ENCODE data around the gene LRRC61.

Gene LRRC61

DNA sequence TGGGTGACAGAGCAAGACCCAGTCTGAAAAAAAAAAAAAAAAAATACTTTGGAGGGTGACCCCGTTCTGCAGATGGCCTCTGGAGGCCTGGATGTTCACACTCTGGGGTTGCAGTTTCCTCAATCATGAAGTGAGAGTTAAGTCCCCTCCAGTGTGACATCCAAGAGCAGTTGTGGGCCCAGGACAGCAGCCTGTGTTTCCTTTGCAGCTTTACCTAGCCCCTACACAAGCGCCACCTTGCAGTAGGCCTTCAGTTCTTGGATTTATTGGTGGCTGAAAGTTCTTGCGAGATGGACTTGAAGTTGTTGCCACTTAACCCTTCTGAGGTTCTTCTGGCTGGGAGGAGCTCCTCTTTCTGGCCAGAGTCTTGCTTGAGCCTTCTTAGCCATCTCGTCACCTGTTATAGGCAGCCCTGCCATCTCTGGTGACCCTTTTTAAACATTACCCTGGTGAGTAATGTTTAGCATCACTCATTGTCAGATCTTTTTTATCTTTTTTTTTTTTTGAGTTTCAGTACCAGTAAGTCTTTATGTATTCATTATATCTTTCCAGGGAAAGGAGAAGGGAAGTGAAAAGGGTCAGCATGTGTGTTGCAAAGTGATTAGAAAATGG lies 3.6 kb downstream of the LRRC61 start:
- no peak for FAIRE-seq
- DNase-seq (ENCODE audit: insufficient read length, low spot score) = no peak
- TF ChIP-seq TAF1 (IDR thresholded peaks at IDR 0.05; ENCODE audit: low read depth, low read length) (no peak), PAX5 (IDR thresholded peaks at IDR 0.05; ENCODE audit: insufficient read depth, low read length, severe bottlenecking) (no peak), SPI1 (IDR thresholded peaks at IDR 0.05; ENCODE audit: low read depth, low read length) (no peak), POLR2AphosphoS5 (IDR thresholded peaks at IDR 0.05; ENCODE audit: low read depth, low read length) (no peak), POLR2A (IDR thresholded peaks at IDR 0.05; ENCODE audit: low read depth, low read length) (no peak), POU2F2 (IDR thresholded peaks at IDR 0.05; ENCODE audit: low read depth, low read length) (no peak)

- DNase-seq (ENCODE audit: insufficient read length, low spot score) = no peak
- no peak for FAIRE-seq
- TF ChIP-seq POU2F2 (IDR thresholded peaks at IDR 0.05; ENCODE audit: low read depth, low read length) (no peak), SPI1 (IDR thresholded peaks at IDR 0.05; ENCODE audit: low read depth, low read length) (no peak), TAF1 (IDR thresholded peaks at IDR 0.05; ENCODE audit: low read depth, low read length) (no peak), POLR2AphosphoS5 (IDR thresholded peaks at IDR 0.05; ENCODE audit: low read depth, low read length) (no peak), PAX5 (IDR thresholded peaks at IDR 0.05; ENCODE audit: insufficient read depth, low read length, severe bottlenecking) (no peak), POLR2A (IDR thresholded peaks at IDR 0.05; ENCODE audit: low read depth, low read length) (no peak)
These were observed 4.2 kb downstream of the LRRC61 start for GRCh38 chr7:150327308-150327707.

DNA sequence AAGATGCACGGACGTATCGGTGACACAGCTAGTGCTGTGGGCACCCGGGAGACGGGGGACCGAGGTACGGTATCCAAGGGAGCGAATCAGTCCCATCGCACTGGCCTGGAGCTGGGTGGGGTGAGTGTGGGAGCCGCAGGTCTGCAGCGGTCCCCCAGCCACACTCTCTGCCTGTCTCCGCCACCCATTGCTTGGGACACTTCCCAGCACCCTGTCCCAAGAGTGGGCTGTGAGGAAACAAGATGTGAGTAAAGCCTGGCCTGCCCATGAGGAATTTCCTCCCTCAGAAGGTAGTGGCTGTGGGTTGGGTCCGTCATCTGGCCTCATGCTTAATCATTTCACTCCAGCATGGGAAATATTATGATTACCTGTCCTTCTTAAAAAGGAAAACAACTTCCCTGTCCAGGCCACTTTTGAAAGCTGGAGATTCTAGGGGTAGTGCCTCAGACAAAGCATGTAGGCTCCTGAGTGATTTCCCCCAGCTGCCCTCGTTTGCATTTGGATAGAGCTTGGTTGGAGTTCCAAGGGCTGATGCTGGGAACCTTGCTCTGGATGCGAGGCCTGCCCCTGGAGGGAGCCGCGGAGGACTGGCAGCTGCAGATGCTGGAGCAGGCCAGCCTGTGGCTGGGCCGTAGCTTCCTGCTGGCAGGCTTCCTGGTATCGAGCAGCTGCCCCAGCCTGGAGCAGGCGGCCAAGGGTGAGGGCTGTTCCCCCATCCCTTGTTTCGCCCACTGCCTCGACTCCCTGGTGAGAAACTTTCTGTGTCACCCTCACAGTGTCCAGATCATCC lies 6.4 kb downstream of the LRRC61 start:
- FAIRE-seq = no peak
- no peak for DNase-seq (ENCODE audit: insufficient read length, low spot score)
- TF ChIP-seq POU2F2 (IDR thresholded peaks at IDR 0.05; ENCODE audit: low read depth, low read length) (no peak), SPI1 (IDR thresholded peaks at IDR 0.05; ENCODE audit: low read depth, low read length) (no peak), POLR2A (IDR thresholded peaks at IDR 0.05; ENCODE audit: low read depth, low read length) (no peak), PAX5 (IDR thresholded peaks at IDR 0.05; ENCODE audit: insufficient read depth, low read length, severe bottlenecking) (no peak), TAF1 (IDR thresholded peaks at IDR 0.05; ENCODE audit: low read depth, low read length) (no peak), POLR2AphosphoS5 (IDR thresholded peaks at IDR 0.05; ENCODE audit: low read depth, low read length) (no peak)

DNA sequence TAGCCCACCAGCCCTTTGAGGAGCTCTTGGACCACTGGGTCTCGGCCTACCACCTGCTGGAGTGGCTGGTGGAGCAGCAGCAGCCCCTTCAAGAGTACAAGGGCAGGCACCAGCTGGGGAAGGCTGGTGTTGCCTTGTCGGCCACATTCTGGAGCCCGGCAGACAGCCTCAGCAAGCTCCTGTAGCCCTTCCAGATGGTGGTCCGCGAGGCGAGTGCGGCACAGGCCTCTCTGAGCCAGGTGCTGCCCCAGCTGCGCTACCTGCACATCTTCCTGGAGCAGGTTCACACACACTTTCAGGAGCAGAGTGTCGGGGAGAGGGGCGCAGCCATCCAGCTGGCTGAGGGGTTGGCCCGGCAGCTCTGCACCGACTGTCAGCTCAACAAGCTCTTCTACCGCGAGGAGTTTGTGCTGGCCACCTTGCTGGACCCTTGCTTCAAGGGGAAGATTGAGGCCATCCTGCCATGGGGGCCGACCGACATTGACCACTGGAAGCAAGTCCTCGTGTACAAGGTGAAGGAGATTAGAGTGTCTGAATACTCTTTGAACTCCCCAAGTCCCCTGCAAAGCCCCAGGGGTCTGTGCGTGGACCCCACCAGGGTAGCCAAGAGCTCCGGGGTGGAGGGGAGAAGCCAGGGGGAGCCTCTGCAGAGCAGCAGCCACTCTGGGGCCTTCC lies 7.2 kb downstream of the LRRC61 start:
- FAIRE-seq (no peak), DNase-seq (ENCODE audit: insufficient read length, low spot score) (no peak)
- TF ChIP-seq PAX5 (IDR thresholded peaks at IDR 0.05; ENCODE audit: insufficient read depth, low read length, severe bottlenecking) (no peak), TAF1 (IDR thresholded peaks at IDR 0.05; ENCODE audit: low read depth, low read length) (no peak), POU2F2 (IDR thresholded peaks at IDR 0.05; ENCODE audit: low read depth, low read length) (no peak), SPI1 (IDR thresholded peaks at IDR 0.05; ENCODE audit: low read depth, low read length) (no peak), POLR2AphosphoS5 (IDR thresholded peaks at IDR 0.05; ENCODE audit: low read depth, low read length) (no peak), POLR2A (IDR thresholded peaks at IDR 0.05; ENCODE audit: low read depth, low read length) (no peak)

DNA sequence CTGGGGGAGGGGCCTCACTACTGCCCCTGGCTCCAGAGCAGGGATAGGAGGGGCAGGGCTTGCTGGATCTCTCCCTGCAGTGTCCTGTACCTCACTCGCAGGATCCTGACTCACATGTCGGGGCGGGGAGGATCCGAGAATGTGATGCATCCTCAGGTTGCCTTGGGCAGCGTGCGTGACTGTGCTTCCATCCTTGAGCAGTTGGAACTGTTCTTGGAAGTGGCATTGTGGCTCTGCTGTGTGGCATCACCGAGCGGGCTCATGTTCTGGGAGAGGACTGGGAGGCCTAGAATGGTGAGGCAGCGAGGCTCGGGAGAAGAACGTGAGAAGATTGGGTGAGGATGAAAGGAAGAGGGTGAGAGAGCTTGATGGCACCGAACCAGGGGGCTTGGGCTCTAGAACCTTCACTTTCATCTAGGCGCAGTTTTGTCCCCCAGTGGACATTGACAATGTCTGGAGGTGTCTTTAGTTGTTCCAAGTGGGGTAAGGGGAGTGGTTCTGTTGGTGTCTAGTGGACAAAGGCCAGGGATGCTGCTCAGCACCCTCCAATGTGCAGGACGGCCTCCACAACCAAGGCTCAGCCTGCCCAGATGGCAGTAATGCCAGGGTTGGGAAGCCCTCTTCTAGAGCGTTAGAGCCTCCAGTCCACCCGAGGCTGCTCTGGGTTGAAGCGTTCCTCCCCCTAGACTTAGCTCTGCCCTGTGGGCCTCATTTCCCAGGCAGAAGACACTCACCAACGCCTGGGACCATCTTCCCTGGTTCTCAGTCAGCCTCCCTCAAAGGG lies 9.9 kb downstream of the LRRC61 start:
- TF ChIP-seq POLR2AphosphoS5 (IDR thresholded peaks at IDR 0.05; ENCODE audit: low read depth, low read length) = 0 out of 2 replicates have a peak, but pooled peaks have one; percentile 31
- TF ChIP-seq PAX5 (IDR thresholded peaks at IDR 0.05; ENCODE audit: insufficient read depth, low read length, severe bottlenecking) = no peak
- no peak for DNase-seq (ENCODE audit: insufficient read length, low spot score)
- FAIRE-seq = no peak

GRCh38 chr7:150333659-150334058 lies 10.5 kb downstream of the LRRC61 start:
- no peak for FAIRE-seq
- TF ChIP-seq SPI1 (IDR thresholded peaks at IDR 0.05; ENCODE audit: low read depth, low read length) (no peak), POU2F2 (IDR thresholded peaks at IDR 0.05; ENCODE audit: low read depth, low read length) (no peak), PAX5 (IDR thresholded peaks at IDR 0.05; ENCODE audit: insufficient read depth, low read length, severe bottlenecking) (no peak), TAF1 (IDR thresholded peaks at IDR 0.05; ENCODE audit: low read depth, low read length) (no peak), POLR2A (IDR thresholded peaks at IDR 0.05; ENCODE audit: low read depth, low read length) (no peak), POLR2AphosphoS5 (IDR thresholded peaks at IDR 0.05; ENCODE audit: low read depth, low read length) (no peak)
- no peak for DNase-seq (ENCODE audit: insufficient read length, low spot score)

- DNase-seq (ENCODE audit: insufficient read length, low spot score) (no peak), FAIRE-seq (no peak)
- no peak for TF ChIP-seq POLR2A (IDR thresholded peaks at IDR 0.05; ENCODE audit: low read depth, low read length)
- no peak for TF ChIP-seq POLR2AphosphoS5 (IDR thresholded peaks at IDR 0.05; ENCODE audit: low read depth, low read length)
- no peak for TF ChIP-seq POU2F2 (IDR thresholded peaks at IDR 0.05; ENCODE audit: low read depth, low read length)
- no peak for TF ChIP-seq SPI1 (IDR thresholded peaks at IDR 0.05; ENCODE audit: low read depth, low read length)
- TF ChIP-seq TAF1 (IDR thresholded peaks at IDR 0.05; ENCODE audit: low read depth, low read length) = no peak
- TF ChIP-seq PAX5 (IDR thresholded peaks at IDR 0.05; ENCODE audit: insufficient read depth, low read length, severe bottlenecking) = no peak
These were observed 11.0 kb downstream of the LRRC61 start for GRCh38 chr7:150334108-150334507.

GRCh38 chr7:150335108-150335773 lies 12.1 kb downstream of the LRRC61 start:
- DNase-seq (ENCODE audit: insufficient read length, low spot score) = no peak
- no peak for TF ChIP-seq POLR2AphosphoS5 (IDR thresholded peaks at IDR 0.05; ENCODE audit: low read depth, low read length)
- TF ChIP-seq POLR2A (IDR thresholded peaks at IDR 0.05; ENCODE audit: low read depth, low read length) = no peak
- TF ChIP-seq TAF1 (IDR thresholded peaks at IDR 0.05; ENCODE audit: low read depth, low read length) = no peak
- TF ChIP-seq PAX5 (IDR thresholded peaks at IDR 0.05; ENCODE audit: insufficient read depth, low read length, severe bottlenecking) = no peak
- TF ChIP-seq SPI1 (IDR thresholded peaks at IDR 0.05; ENCODE audit: low read depth, low read length) = no peak
- no peak for TF ChIP-seq POU2F2 (IDR thresholded peaks at IDR 0.05; ENCODE audit: low read depth, low read length)
- FAIRE-seq = no peak
